COLO829 (cell line): ENCODE data around the gene SERINC3.

ENCODE experiments used
- DNase-seq: peaks from one replicate; pipeline ENCODE4 v3.0.0; 2012; ENCODE audit warnings: low spot score

The SERINC3 gene

DNA sequence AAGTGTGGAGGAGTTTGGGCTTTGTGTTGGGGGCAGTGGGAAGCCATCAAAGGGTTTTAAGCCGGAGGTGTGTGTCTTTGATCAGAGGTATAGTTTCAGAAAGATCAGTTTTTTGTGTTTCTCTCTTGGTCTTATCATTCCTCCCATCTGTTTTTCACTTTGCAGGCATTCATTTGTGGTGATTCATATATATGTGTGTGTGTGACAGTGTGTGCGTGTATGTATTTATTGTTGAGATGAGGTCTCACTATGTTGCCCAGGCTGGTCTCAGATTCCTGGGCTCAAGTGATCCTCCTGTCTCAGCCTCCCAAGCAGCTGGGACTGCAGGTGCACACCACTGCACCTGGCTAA, 11.1 kb upstream of the SERINC3 start:
- DNase-seq = no peak

- DNase-seq = no peak
These were observed 10.6 kb upstream of the SERINC3 start for GRCh38 chr20:44532259-44532980.

GRCh38 chr20:44528309-44528708, 6.4 kb upstream of the SERINC3 start:
- no peak for DNase-seq

DNA sequence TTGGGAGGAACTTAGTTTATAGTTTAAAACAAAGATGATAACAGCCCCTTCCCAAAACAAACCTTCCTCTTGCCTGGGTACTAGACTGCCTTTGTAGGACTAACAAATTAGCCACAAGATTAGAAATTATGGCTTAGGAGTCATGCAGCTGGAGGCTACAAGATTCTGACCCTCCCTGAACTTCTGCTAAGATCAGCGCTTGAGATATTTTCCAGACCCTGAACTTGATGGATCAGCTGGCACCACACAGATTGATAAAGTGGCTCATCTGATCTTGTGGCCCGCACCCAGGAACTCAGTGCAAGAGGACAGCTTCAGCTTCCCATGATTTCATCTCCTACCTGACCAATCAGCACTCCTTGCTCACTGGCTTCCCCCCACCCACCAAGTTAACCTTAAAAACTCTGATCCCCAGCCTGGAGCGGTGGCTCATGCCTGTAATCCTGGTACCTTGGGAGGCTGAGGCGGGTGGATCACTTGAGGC, 5.9 kb upstream of the SERINC3 start:
- no peak for DNase-seq

GRCh38 chr20:44526129-44526528, 4.3 kb upstream of the SERINC3 start:
- no peak for DNase-seq

- no peak for DNase-seq
These were observed 1.9 kb upstream of the SERINC3 start for GRCh38 chr20:44523746-44524145.

- no peak for DNase-seq
These were observed 971 bp upstream of the SERINC3 start for GRCh38 chr20:44522841-44523240.

GRCh38 chr20:44520881-44521280, 989 bp downstream of the SERINC3 start:
- DNase-seq = no peak

GRCh38 chr20:44518248-44518647, 3.6 kb downstream of the SERINC3 start:
- no peak for DNase-seq

- no peak for DNase-seq
These were observed 4.4 kb downstream of the SERINC3 start for GRCh38 chr20:44517454-44517853.

DNA sequence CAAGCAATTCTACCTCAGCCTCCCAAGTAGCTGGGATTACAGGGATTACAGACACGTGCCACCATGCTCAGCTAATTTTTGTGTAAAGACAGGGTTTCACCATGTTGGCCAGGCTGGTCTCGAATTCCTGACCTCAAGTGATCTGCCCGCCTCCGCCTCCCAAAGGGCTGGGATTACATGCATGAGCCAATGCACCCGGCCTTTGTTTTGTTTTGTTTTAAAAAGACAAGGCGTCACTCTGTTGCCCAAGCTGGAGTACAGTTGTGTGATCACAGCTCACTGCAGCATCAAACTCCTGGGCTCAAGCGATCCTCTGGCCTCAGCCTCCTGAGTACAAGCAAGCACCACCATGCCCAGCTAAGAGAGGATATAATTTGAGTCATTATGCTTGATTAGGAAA, 5.4 kb downstream of the SERINC3 start:
- DNase-seq = no peak

DNA sequence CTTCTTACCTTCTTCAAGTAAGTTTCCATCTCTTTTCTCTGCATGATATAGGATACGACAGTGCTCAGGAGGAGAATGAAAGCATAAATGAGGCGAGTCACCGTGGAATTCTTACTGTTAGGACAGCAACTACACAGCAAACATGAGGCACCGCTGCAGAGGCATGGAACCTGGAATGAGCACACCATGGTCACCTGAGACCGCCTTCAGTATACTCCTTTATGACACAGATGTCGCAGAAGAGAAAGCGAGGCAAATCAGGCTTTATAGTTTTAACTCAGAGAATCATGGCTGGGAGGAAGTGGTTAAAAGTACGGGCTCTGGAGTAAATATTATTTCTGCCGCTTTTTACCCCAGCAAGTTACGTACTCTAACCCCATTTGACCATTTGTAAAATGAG, 8.0 kb downstream of the SERINC3 start:
- no peak for DNase-seq

DNA sequence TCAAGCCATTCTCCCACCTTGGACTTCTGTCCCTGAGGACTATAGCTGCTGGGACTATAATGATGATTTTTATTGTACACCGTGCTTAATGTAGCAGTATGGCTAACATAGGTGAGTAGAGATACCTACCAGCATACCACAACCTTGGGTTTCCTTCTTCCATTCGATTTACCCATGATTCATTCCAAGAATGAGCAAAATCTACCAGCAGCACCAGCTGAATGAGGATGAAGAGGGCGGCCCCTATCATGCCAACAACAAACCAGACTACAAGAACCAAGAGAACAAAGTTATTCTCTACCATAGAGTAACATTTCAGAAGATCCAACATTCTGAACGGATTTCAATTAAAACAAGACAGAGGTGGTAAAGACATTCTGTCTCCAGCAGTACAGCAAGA, 12.1 kb downstream of the SERINC3 start:
- DNase-seq = no peak

DNA sequence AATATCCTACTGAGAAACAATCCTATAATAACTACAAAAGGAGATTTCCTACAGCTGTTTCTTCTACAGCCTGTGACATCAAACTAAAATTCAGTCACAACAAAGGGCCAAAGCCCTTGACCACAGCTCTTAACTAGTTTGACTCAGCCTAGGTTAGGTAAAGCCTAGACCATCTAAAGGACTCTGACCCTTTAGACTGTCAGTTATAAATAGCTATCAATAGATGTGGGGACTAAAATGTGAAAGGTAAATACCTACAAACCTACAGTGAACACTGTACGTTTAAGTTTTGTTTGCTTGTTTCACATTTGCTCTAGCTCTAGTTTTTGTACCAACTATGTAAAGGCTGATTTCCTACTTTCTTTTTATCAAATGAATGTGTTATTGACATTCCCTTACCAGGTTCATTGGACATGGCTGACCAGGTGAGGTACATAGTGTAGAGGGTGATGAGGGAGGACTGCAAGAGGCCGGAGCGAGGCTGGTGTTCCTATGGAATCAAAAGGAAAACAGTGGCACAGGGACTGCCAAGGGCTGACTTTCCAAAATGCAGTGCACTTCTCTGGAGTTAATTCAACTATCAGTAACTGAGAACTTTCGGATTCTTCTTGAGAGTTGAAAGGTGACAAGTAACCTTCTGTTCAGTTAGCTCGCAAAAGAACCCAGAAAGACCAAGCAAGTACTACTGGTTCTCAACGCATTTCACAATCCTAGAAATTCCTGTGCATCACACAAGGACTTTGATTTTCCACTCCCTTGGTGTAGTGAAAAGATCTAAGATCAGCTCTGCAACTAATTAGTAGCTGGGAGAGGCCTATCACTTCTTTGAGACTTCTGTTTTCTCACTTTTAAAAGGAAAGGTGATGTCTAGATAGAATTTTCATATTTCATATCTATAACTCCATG, 17.2 kb downstream of the SERINC3 start:
- DNase-seq = no peak

GRCh38 chr20:44502968-44503367, 18.9 kb downstream of the SERINC3 start:
- DNase-seq = no peak

DNA sequence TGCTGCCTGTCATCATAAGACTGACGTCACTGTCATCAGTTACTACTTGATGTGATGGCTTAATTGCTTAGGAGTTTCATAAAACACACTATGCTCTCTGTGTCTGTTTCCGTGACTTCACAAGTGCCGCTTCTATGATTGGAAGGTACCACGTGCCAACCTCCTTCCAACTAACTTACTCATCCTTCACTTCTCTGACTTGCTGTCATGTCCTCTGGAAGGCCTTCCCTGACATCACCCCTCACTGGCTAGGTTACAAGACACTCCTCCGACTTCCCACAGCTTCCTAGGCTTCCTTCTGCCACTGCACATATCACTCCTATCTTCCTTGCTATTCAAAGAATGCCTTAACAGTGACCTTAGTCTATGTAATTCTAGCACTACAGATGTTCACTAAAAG, 20.4 kb downstream of the SERINC3 start:
- no peak for DNase-seq

DNA sequence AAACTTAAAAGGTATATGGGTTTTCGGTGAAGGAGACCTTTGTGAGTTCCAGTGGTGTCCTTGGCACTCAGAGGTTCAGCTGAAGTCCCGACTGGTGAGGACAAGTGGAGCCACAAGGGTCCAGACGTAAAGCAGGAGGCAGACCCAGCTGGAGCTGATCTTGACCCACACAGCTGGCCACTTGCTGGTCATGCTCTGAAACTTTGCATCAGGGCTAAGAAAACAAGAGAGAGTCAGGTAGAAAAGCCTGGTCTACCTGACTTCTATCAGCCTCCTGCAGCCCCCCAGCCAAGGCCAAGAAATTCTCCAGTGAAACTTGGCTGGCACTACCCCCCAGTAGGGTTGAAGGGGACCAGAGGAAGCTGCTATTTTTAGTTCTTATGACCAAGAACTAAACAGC, 21.6 kb downstream of the SERINC3 start:
- no peak for DNase-seq

- DNase-seq = no peak
These were observed 24.1 kb downstream of the SERINC3 start for GRCh38 chr20:44497761-44498160.

DNA sequence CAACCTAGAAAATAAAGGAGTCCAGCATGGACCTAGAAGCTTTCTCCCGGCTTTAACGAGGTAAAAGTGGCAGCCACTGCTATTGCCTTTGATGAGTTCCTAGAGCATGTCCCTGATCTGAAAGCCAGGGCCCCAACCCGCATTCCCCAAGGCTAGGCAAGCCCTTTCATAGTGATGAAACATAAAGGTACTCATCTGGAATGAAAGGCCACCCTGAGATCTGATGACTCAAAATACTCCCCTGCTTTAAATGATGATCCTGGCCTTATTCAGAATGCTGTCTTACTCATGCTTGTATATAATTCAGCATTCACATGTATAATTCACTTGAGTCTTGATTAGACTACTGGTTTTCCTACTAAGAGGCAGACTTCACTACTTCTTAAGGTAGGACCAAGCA, 24.9 kb downstream of the SERINC3 start:
- peak; percentile 34 for DNase-seq

GRCh38 chr20:44495802-44496481, 25.9 kb downstream of the SERINC3 start:
- DNase-seq = peak; percentile 57

- DNase-seq = no peak
These were observed 26.6 kb downstream of the SERINC3 start for GRCh38 chr20:44495257-44495656.

GRCh38 chr20:44494681-44495080, 27.2 kb downstream of the SERINC3 start:
- no peak for DNase-seq

DNA sequence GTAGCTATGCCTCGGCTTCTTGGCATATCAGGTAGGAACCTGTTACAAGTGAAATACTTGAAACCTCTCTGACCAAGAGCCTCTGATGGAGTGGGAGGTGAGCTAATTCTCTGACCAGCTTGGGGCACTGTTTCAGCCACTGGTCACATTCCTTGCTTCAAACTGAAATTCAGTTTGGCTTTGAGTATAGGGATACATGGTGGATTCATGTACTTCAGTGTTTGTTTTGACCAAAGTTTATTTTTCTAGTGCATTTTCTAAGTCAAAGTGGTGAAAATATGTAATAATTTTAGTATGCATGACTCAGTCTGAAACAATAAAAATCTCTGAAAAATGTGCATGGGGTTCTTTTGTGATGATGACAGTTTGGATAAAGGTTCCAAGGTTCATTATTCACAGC, 27.6 kb downstream of the SERINC3 start:
- DNase-seq = no peak
